Loucy (cell line): Measurements from ENCODE around the gene SRP19.

Experiments used
- H2AFZ ChIP-seq: fragments of 200-600 bp; sonication (generic); 2 replicates; pipeline ENCODE4 v1.6.0; 2016; ENCODE audit warnings: antibody characterized with exemption, mild to moderate bottlenecking, low read length, moderate library complexity
- H3F3A ChIP-seq: fragments of 200-600 bp; 2 replicates; pipeline ENCODE4 v1.6.0; 2016; ENCODE audit warnings: antibody characterized with exemption, low read depth, mild to moderate bottlenecking
- H3K27me3 ChIP-seq: fragments of 200-600 bp; sonication (generic); 2 replicates; pipeline ENCODE4 v1.6.1; 2014; ENCODE audit warnings: low read length, mild to moderate bottlenecking; ENCODE audit not compliant: insufficient read depth, poor library complexity, severe bottlenecking
- H3K36me3 ChIP-seq: fragments of 200-600 bp; sonication (generic); 2 replicates; pipeline ENCODE4 v1.6.1; 2016; ENCODE audit warnings: low read length; ENCODE audit not compliant: insufficient read depth
- H3K4me1 ChIP-seq: fragments of 200-600 bp; sonication (generic); 2 replicates; pipeline ENCODE4 v1.5.1; 2014; ENCODE audit warnings: low read length, mild to moderate bottlenecking; ENCODE audit not compliant: insufficient read depth, poor library complexity, severe bottlenecking
- H3K4me2 ChIP-seq: fragments of 200-600 bp; sonication (generic); 2 replicates; pipeline ENCODE4 v1.6.0; 2014; ENCODE audit warnings: antibody characterized with exemption, low read length, low read depth, mild to moderate bottlenecking; ENCODE audit not compliant: poor library complexity, severe bottlenecking
- H3K4me3 ChIP-seq: fragments of 200-600 bp; sonication (generic); 2 replicates; pipeline ENCODE4 v1.5.1; 2014; ENCODE audit warnings: low read length, mild to moderate bottlenecking, mixed read lengths; ENCODE audit not compliant: poor library complexity, severe bottlenecking
- H3K79me2 ChIP-seq: fragments of 200-600 bp; sonication (generic); 2 replicates; pipeline ENCODE4 v1.6.1; 2014; ENCODE audit warnings: low read length; ENCODE audit not compliant: insufficient read depth
- H3K9ac ChIP-seq: fragments of 200-600 bp; sonication (generic); 2 replicates; pipeline ENCODE4 v1.6.0; 2014; ENCODE audit warnings: mild to moderate bottlenecking, low read depth, low read length, moderate library complexity; ENCODE audit not compliant: poor library complexity, severe bottlenecking
- H3K9me2 ChIP-seq: fragments of 200-600 bp; sonication (generic); replicated peaks from 2 replicates; pipeline ENCODE4 v1.6.1; 2016; ENCODE audit warnings: low read depth, low read length, mixed read lengths
- H3K9me3 ChIP-seq: fragments of 200-600 bp; sonication (generic); 2 replicates; pipeline ENCODE4 v1.6.1; 2014; ENCODE audit warnings: mild to moderate bottlenecking, antibody characterized with exemption, low read length, low read depth; ENCODE audit not compliant: insufficient read depth
- H4K20me1 ChIP-seq: fragments of 200-600 bp; sonication (generic); 2 replicates; pipeline ENCODE4 v1.6.0; 2014; ENCODE audit warnings: antibody characterized with exemption, low read length, mild to moderate bottlenecking; ENCODE audit not compliant: insufficient read depth, poor library complexity, severe bottlenecking
- CTCF ChIP-seq: fragments of 200-600 bp; sonication (generic); conservative IDR thresholded peaks from 2 replicates; pipeline ENCODE4 v1.5.1; 2014; ENCODE audit warnings: mild to moderate bottlenecking, antibody characterized with exemption, low read length
- EZH2phosphoT487 ChIP-seq: fragments of 200-600 bp; IDR thresholded peaks from 2 replicates; pipeline ENCODE4 v1.6.1; 2018; ENCODE audit warnings: antibody characterized with exemption, mild to moderate bottlenecking, moderate library complexity, borderline replicate concordance

SRP19 gene

GRCh38 chr5:112907166-112907631, 46.1 kb downstream of the SRP19 start:
- Histone ChIP-seq H3K9ac (no peak overlapping the region), H4K20me1 (no peaks in the 10 kb centered on the region), H3K27me3 (no peaks in the 10 kb centered on the region), H3K79me2 (no peaks in the 10 kb centered on the region), H3K9me3 (no peaks in the 10 kb centered on the region), H2AFZ (no peak overlapping the region), H3K4me3 (no peak overlapping the region), H3K4me2 (no peak overlapping the region), H3K9me2 (no peaks in the 10 kb centered on the region), H3K4me1 (no peaks in the 10 kb centered on the region), H3K36me3 (peaks cover 6% of the 10 kb centered on the region; the same call in 1 of the 2 replicates), H3F3A (no peaks in the 10 kb centered on the region)
- TF ChIP-seq EZH2phosphoT487 (no peak), CTCF (no peak)

DNA sequence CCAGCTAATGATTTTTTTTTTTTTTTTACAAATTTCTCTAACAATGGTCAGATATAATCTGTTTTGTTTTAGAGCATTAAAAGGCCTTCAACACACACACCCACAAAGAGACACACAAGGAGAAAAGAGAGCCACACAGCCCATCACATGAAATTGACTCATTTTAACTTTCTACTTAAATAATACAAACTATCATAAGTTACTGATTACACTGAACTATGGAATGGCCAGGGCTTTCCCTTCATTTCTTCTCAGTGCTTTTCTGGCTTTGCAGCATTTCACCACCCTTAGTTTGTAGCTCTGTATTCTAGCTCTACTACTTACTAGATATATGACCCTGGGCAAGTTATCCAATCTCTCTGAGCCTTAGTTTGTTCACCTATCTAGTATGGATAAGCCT, 47.8 kb downstream of the SRP19 start:
- Histone ChIP-seq H3F3A (no peaks in the 10 kb centered on the region), H3K4me3 (no peak overlapping the region), H2AFZ (no peak overlapping the region), H3K9me2 (no peaks in the 10 kb centered on the region), H3K36me3 (0 out of 2 replicates have a peak, but pooled peaks cover 4% of the 10 kb centered on the region), H3K9ac (no peak overlapping the region), H3K9me3 (no peaks in the 10 kb centered on the region), H3K4me1 (no peaks in the 10 kb centered on the region), H3K4me2 (no peak overlapping the region), H3K79me2 (0 out of 2 replicates have a peak, but pooled peaks cover 3% of the 10 kb centered on the region), H3K27me3 (no peaks in the 10 kb centered on the region), H4K20me1 (no peaks in the 10 kb centered on the region)
- TF ChIP-seq CTCF: no peak
- TF ChIP-seq EZH2phosphoT487: no peak

DNA sequence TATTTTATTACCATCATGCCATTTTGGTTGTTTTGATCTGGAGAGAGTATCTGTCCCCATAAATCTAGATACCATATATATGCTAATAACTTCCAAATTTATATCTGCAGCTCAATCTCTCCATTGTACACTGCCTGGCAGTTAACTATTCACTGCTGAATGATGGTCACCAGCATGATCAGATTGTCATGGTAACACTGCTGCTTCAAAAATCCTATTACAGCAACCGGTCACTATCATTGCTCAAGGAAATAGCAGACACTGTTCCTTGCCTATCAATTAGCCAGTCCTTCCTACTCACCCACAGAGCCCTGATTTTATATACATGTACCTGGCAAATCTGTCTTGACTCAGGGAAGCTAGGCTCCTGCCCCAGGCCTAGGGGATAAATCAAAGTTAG, 49.4 kb downstream of the SRP19 start:
- TF ChIP-seq EZH2phosphoT487: no peak
- TF ChIP-seq CTCF: no peak
- no peaks in the 10 kb centered on the region for H3K9me3 ChIP-seq
- 0 out of 2 replicates have a peak, but pooled peaks cover 3% of the 10 kb centered on the region for H3K79me2 ChIP-seq
- no peaks in the 10 kb centered on the region for H3K9me2 ChIP-seq
- no peak overlapping the region for H3K4me3 ChIP-seq
- no peaks in the 10 kb centered on the region for H3K4me1 ChIP-seq
- H4K20me1 ChIP-seq: no peaks in the 10 kb centered on the region
- H3K4me2 ChIP-seq: no peak overlapping the region
- H3K9ac ChIP-seq: no peak overlapping the region
- no peaks in the 10 kb centered on the region for H3F3A ChIP-seq
- H2AFZ ChIP-seq: no peak overlapping the region
- no peaks in the 10 kb centered on the region for H3K27me3 ChIP-seq
- 0 out of 2 replicates have a peak, but pooled peaks cover 4% of the 10 kb centered on the region for H3K36me3 ChIP-seq
